ENCODE data around the gene PALLD.
"Not testable (repeated sequence)": the region's sequence is repeated elsewhere in the genome, so short reads cannot be mapped to it uniquely, and the experiment has no call there.

Gene PALLD

GRCh38 chr4:168796362-168797106 is 299.7 kb downstream of the PALLD start:
- DNase-seq (ENCODE audit: low spot score), result no peak

DNA sequence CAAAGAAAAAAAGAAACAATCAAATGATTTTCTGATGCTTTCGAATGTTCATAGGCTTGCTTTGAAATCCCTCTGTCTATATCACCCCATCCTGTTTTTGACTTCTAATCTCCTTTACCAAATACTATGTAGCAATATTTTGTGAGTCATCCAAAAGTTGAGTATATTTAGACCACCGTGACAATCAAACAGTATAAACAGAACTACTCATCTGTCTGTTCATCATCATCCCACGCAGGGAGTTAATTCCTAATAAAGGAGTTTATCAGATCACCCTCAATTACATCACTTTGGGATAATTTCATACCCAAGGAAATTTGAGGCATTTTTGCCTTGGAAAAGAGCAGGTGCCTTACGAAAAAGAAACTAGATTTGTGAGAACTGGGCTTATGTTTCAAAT is 300.3 kb downstream of the PALLD start:
- DNase-seq (ENCODE audit: low spot score), result no peak

DNA sequence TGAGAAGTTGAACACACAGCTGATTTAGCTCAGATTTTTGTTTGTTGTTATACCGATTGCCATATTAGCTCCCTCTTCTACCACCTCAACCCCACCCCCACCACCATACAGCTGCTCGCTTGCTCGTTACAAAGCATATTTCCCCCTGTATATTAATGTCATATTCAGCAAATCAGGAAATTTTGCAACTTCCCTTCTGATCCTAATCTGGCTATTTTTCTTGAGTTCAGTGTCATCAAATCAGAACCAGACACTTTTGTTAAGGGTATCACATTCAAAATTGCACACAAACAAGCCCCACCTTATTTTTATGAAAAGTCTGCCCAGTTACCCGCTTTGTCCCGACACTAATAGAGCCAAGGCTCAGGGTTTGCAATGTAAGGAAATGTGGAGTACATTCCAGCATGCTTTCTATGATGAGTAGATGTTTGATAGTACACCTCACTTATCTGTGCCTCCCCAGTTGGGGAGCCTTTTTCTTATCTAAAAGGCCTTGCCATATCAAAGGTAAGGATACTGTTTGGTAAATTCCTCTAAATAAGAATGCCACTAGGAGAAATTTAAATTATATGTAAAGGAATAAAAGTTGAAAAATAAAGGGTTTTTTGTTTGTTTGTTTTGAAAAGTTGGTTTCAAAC is 301.0 kb downstream of the PALLD start:
- DNase-seq (ENCODE audit: low spot score), result no peak

GRCh38 chr4:168800926-168801325 is 304.1 kb downstream of the PALLD start:
- DNase-seq (ENCODE audit: low spot score), result no peak

DNA sequence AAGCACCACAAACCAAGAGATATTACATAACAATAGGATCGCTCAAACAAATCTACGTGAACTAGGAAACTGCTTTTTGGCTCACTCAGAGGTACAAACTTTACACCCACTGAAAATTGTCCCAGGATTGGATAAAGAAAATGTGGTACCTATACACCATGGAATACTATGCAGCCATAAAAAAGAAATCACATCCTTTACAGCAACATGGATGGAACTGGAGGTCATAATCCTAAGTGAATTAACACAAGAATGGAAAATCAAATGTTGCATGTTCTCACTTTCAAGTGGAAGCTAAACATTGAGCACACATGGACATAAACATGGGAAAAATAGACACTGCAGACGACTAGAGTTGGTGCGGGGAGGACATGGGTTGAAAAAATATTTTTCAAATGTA is 305.4 kb downstream of the PALLD start:
- DNase-seq (ENCODE audit: low spot score), result no peak

- not testable (repeated sequence) for DNase-seq (ENCODE audit: low spot score)
These were observed 306.2 kb downstream of the PALLD start for GRCh38 chr4:168803052-168803451.

DNA sequence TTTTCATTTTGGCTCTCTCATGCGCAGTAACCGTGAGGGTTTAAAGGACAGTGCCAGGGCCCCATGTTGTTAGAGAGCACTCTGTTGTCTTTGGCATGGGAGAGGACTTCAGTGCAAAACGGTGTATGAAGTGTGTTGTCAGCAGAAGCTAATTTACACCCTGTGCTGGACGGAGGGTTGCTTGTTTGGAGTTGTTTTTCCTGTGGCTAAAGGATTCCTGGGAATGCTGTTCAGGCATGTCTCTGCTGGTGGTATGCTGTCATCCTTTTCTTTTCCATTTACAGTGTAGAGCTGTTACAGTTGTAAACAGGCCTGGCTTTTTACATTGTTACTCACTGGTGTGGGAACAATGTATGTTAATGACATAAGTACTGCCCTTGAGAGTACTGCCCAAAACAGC is 306.9 kb downstream of the PALLD start:
- no peak for DNase-seq (ENCODE audit: low spot score)

- no peak for DNase-seq (ENCODE audit: low spot score)
These were observed 307.3 kb downstream of the PALLD start for GRCh38 chr4:168804146-168804545.

GRCh38 chr4:168805341-168805740 is 308.5 kb downstream of the PALLD start:
- no peak for DNase-seq (ENCODE audit: low spot score)

GRCh38 chr4:168806247-168806646 is 309.4 kb downstream of the PALLD start:
- not testable (repeated sequence) for DNase-seq (ENCODE audit: low spot score)

GRCh38 chr4:168811207-168811606 is 314.4 kb downstream of the PALLD start:
- DNase-seq (ENCODE audit: low spot score), result no peak

DNA sequence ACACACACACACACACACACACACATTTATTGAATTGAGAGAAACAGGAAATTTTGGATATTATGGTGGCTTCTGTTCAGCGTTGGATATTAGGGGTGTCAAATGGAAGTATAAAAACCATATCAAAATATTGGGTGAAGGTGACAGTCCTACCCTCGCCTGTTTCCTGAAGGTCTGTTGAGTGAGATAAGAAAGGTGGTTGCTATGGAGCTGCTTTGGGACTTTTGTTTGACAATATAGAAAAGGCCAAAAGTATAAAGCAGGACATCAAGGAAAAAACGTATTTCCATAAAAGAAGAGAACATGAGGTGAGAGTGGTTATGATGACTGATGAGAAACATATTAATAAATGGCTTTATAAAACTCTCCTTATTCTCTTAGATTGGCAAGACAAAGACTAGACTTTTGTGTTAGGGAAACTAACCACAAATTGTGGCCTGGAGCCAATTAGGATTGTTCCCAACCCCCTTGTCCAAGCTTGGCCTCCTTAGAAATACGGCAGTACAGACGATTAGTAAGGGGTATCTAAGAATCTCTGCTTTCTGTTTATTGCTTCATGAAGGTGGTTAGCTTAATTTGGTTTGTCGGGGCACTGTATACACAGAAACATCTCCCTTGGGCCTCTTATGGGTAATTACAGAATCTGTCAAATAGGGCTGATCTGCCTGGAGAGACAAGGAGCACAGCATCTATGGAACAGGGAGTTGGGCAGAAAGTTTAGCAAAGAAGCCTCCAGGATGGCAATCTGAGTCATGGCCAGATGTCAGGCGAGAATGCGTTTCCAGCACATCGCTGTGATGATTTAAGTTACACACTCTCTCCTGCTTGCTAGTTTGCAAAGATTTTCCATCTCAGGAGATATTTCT is 315.2 kb downstream of the PALLD start:
- DNase-seq (ENCODE audit: low spot score), result no peak

DNA sequence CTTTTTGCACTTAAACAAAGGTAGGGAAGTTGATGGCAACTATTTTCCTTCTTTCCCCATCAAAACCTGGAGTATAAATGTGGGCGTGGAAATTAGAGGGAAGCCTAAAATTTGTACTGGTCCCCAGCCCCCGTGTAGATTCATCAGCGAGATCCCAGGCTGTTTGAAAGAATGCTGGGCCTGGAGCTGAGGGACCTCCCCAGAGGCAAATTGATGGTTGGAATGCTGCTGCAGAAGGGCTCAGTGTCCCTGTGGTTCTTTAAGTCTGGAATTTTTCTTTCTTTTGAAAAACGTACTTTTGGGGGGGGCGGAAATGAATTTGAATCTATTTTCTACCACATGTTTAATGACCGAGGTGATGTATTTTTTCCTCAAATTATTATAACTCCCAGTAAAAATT is 316.0 kb downstream of the PALLD start:
- no peak for DNase-seq (ENCODE audit: low spot score)

- no peak for DNase-seq (ENCODE audit: low spot score)
These were observed 317.0 kb downstream of the PALLD start for GRCh38 chr4:168813890-168814289.

GRCh38 chr4:168815379-168816345 is 318.8 kb downstream of the PALLD start:
- DNase-seq (ENCODE audit: low spot score), result no peak

DNA sequence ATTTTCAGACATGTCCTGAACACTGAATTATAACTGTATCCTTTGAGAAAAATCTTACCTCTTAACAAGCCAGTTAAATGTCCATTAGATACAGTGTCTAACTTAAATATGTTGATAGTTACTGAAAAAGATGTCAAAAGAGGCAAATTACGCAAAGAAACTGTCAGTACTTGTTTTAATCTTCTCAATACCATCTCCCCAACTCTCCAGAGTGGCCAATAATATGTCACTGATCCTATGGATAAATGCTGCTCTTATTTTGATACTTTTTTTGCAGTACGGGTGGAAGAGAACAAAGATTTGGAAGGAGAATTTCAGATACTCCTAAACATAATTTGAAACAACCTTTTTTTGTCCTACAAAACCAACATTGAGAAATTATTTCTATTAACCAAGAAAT is 320.5 kb downstream of the PALLD start:
- DNase-seq (ENCODE audit: low spot score), result no peak

DNA sequence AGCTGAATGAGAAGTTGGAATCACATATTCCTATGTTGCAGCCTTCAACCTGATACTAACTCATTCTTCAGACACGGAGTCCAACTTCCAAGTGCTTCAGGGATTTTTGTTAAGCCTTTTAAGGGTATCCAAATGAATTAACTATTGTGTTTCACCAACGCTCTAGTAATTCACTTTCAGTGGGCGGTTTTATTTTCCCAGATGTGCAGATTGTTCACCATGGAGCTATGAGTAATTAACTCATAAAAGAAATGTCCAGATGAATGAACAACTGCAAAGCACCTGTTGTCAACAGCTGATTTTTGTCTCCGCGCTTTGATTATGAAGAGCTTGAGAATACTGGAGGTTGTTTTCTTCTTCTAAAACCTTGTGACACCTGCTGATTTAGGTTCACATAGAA is 325.6 kb downstream of the PALLD start:
- no peak for DNase-seq (ENCODE audit: low spot score)

DNA sequence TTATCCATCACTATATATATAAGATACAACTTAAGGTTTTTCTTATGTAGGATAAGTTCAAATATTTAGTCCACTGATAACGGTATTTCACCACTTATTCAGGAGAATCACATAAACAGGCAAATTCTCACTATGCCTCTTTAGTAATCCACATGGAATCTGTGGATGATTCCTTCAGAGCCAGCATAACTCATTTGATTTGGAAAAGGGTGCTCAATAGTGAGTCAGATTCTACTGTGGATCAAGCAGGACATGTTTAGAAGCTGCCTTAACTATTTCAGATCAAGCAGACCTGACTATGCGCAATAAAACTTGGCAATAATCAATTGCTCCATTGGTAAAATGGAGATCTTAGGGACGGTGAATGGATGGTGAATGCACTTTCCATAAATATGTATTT is 329.1 kb downstream of the PALLD start:
- no peak for DNase-seq (ENCODE audit: low spot score)

- DNase-seq (ENCODE audit: low spot score), result no peak
These were observed 329.8 kb downstream of the PALLD start for GRCh38 chr4:168826620-168827019.

DNA sequence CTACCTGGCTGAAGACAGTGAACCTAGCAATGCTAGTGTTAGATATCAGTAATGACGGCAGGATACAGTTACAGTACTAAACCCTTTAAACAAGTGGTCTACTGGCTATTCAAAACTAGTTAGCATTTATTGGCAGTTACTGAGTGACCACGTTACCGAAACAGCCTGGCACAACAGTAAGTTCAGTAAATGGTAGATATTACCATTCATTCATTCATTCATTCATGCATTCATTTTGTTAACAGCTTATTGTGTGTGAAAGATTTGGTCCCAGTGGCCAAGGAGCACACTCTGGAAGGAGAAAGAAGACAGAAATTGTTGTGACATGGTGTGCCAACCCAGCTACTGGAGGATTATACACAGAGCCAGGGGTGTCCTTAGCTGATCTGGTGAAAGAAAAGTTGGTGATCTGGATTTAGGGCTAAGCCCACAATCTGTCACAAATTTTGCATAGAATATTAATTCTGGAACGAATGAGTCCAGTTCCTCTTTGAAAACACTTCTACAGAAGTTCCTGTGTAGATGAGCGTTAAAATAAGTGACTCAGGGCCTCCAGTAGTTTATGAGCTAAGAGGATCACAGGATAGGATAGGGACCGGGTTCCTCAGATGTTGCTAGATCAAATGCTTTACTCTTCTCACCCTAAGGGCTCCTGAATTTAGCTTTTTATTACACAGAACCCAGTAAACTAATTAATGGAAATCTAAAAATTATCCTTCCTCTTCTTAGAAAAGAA is 334.1 kb downstream of the PALLD start:
- DNase-seq (ENCODE audit: low spot score), result no peak

GRCh38 chr4:168831585-168831918 is 334.7 kb downstream of the PALLD start:
- no peak for DNase-seq (ENCODE audit: low spot score)
